Measurements from ENCODE around the gene HDAC11. TPM values are rescaled to one million over a fixed set of nuclear protein-coding genes. Genes with fewer than 3 reads are reported as not detected.

HDAC11 gene
- total RNA-seq, 1 donor from 2014 or later, result 18.2 TPM

DNA sequence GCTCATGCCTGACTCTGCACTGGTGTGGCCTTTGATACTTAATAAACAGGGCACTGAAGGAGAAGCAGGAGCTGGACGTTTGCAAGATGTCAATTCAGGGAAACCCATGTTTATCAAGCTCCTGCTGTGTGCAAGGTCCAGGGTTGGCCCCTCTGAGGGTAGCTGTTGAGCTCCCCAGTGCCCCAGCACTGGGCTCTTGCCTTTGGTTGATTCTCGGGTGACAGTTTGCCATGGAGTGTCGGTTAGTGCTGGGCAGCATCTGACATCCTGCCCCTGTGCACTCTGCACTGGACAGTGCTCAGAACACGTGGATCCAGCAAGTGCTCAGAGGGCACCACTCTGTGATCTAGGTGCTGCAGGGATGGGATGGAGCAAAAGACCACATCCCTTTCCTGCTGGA lies 7.3 kb downstream of the HDAC11 start:
- Histone ChIP-seq H3K4me1 (peaks cover 13% of the 10 kb centered on the region), H3K27me3 (ENCODE audit: low read depth) (no peaks in the 10 kb centered on the region), H3K9me3 (no peaks in the 10 kb centered on the region), H3K36me3 (peaks cover 8% of the 10 kb centered on the region), H3K4me3 (no peak overlapping the region), H3K27ac (no peak overlapping the region)
- TF ChIP-seq, protein P1, sequence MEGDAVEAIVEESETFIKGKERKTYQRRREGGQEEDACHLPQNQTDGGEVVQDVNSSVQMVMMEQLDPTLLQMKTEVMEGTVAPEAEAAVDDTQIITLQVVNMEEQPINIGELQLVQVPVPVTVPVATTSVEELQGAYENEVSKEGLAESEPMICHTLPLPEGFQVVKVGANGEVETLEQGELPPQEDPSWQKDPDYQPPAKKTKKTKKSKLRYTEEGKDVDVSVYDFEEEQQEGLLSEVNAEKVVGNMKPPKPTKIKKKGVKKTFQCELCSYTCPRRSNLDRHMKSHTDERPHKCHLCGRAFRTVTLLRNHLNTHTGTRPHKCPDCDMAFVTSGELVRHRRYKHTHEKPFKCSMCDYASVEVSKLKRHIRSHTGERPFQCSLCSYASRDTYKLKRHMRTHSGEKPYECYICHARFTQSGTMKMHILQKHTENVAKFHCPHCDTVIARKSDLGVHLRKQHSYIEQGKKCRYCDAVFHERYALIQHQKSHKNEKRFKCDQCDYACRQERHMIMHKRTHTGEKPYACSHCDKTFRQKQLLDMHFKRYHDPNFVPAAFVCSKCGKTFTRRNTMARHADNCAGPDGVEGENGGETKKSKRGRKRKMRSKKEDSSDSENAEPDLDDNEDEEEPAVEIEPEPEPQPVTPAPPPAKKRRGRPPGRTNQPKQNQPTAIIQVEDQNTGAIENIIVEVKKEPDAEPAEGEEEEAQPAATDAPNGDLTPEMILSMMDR (IDR thresholded peaks at IDR 0.05), result no peak
- peak; percentile 14 for DNase-seq
- intact Hi-C loops (cut with DNase I), result no loop called here
- no peak for ATAC-seq

DNA sequence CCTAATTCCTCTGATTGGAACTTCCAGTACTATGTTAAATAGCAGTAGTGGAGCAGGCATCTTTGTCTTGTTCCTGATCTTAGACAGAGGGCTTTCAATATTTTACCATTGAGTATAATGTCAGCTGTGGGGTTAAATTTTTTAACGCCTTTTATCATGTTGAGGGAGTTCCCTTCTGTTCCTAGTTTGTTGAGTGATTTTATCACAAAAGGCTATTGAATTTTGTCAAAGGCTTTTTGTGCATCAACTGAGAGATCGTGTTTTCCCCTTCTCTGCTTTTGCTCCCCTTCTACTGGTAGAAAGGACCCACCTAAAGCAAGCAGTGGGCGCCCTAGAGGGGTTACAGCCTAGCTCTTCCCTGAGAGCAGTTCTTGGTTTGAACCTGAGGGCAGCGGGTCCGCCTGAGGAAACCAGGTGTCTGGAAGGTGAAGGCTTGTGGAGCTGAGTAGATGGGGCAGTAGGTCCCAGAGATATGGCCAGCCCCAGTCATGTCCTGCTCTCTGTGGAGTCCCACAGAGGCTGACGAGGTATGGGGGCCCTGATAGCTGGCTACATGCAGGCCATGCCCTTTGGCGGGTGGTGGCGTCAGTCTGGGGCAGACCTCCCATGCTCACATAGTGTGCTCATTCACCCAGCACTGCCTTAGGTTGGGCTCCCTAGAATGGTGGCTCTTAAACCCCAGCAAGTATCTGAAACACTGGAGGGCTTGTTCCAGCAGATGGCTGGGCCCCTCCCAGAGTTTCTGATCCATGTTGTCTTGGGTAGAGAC lies 11.3 kb downstream of the HDAC11 start:
- Histone ChIP-seq H3K9me3 (no peaks in the 10 kb centered on the region), H3K4me1 (peaks cover 5% of the 10 kb centered on the region), H3K4me3 (no peak overlapping the region), H3K27ac (no peak overlapping the region), H3K36me3 (peaks cover 15% of the 10 kb centered on the region), H3K27me3 (ENCODE audit: low read depth) (no peaks in the 10 kb centered on the region)
- TF ChIP-seq, protein P1 (IDR thresholded peaks at IDR 0.05), result no peak
- intact Hi-C loops (cut with DNase I), result no loop called here
- no peak for ATAC-seq
- peak; percentile 19 for DNase-seq

DNA sequence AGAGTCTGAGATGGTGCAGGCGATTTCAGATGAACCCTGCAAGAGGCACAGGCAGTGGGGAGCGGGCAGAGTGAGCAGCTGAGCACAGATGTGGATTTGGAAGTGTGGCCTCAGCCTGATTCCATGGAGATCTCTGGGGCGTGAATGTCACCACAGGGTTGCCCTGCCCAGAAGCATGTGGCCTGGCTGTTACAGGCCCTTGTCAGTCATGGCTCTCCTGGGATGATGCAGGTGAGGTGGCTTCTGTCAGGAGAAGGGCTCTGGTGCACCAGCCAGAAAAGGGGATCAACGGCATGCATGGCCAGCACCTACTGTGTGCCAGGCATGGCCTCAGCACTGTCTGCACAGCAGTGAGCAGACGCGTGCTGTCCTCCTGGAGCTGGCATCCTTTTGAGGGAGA lies 11.9 kb downstream of the HDAC11 start:
- DNase-seq, result peak; percentile 13
- ATAC-seq, result no peak
- Histone ChIP-seq H3K36me3 (peaks cover 15% of the 10 kb centered on the region), H3K27ac (no peak overlapping the region), H3K27me3 (ENCODE audit: low read depth) (no peaks in the 10 kb centered on the region), H3K4me1 (peaks cover 10% of the 10 kb centered on the region), H3K9me3 (no peaks in the 10 kb centered on the region), H3K4me3 (no peak overlapping the region)
- intact Hi-C loops (cut with DNase I), result no loop called here
- TF ChIP-seq, protein P1 (IDR thresholded peaks at IDR 0.05), result no peak

DNA sequence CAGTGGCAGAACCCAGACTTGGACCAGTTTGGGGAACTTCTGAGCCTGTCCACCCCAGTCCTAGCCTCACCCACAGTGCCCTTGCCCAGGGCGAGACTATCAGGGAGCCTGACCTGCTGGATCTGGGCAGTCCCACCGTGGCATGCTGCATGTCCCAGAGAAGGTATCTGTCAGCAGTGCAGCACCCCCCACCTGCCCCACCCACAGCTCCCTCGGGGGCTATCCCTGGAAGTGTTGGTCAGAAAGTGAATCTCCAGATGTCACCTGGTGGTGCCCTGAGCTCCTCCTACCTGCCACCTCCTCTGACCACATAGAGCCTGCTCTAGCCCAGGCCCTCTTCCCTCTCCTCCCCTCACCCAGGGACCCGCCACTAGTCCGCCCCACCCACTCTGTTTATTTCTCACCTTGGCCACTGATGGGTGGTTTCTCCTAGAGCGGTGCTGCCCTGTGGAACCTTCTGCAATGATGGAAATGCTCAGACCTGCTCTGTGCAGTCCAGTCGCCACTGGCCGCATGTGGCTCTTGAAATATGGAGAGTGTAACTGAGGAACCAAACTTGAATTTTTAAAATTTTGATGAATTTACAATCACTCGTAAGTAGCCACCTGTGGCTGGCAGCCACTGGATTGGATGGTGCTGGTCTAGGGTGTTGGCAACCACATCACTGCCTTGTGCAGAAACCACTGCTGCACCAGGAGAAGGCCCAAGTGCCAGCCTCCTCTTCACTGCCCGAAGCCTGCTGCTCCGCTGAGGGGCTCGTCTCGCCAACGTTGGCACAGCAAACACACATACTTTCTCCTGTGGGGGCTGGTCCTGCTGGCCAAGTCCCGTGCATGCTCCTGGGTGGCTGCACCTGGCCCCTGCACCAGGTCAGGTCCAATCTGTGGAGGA lies 13.1 kb downstream of the HDAC11 start:
- Histone ChIP-seq H3K9me3 (no peaks in the 10 kb centered on the region), H3K4me1 (peaks cover 10% of the 10 kb centered on the region), H3K27ac (no peak overlapping the region), H3K27me3 (ENCODE audit: low read depth) (no peaks in the 10 kb centered on the region), H3K36me3 (peaks cover 15% of the 10 kb centered on the region), H3K4me3 (no peak overlapping the region)
- ATAC-seq, result no peak
- intact Hi-C loops (cut with DNase I), result no loop called here
- peak; percentile 41 for DNase-seq
- TF ChIP-seq, protein P1 (IDR thresholded peaks at IDR 0.05), result no peak

DNA sequence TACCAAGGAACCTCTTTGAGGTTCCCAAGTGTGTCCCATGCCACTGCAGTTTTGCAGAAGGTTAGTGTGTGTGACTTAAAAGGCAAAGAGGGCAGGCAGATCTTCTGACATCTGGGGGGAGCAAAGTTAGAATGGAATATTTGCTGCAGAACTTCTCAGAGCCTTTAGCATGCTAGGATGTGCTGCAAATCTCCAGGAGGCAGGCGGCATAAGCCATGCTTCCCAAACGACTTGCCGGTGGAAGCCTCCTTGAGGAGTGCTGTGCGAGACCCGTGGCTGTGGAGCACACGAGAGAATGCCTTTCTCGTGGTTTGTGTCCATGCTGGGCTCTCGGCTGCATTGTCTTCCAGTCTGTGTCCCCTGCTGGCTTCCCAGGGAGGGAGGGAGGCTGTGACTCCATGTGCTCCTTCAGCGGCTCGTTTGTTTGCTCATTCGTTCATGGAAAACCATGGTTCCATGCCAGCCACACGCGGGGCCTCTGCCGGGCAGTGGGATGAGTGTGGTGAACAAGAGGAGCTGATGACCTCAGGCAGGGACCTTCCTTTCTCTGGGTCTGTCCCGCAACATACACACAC lies 13.8 kb downstream of the HDAC11 start:
- DNase-seq (no peak), ATAC-seq (no peak)
- no peak overlapping the region for H3K27ac ChIP-seq
- H3K4me1 ChIP-seq, result peaks cover 10% of the 10 kb centered on the region
- intact Hi-C loops (cut with DNase I), result no loop called here
- TF ChIP-seq, protein P1 (IDR thresholded peaks at IDR 0.05), result no peak
- no peaks in the 10 kb centered on the region for H3K27me3 ChIP-seq (ENCODE audit: low read depth)
- H3K9me3 ChIP-seq, result no peaks in the 10 kb centered on the region
- no peak overlapping the region for H3K4me3 ChIP-seq
- H3K36me3 ChIP-seq, result peaks cover 13% of the 10 kb centered on the region
